ENCODE results near the gene TBL1XR1.

TBL1XR1 gene

DNA sequence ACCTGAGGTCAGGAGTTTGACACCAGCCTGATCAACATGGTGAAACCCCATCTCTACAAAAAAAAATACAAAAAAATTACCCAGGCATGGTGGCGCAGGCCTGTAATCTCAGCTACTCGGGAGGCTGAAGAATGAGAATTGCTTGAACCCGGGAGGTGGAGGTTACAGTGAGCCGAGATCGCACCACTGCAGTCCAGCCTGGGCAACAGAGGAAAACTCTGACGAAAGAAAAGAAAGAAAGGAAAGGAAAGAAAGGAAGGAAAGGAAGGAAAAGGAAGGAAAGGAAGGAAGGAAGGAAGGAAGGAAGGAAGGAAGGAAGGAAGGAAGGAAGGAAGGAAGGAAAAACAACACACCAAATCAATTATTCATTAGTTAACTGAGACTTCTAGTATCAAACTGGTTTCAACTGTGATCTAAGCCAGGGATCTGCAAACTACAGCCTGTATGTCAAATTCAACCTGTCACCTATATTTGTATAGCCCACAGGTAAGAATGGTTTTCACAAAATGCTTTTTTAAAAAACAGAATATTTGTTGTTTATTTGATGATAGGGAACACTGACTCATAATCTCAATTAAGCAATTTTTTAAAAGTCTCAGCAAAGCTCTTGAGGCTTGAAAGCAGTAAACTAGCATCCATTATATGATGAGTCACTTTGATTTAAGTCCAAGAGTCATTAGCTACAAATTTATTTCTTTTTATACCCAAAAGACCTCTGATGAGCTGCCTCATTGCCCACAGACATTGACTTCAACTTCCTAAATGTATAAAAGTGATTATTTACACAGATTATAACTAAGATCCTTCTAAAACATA lies 127.6 kb downstream of the TBL1XR1 start:
- TF ChIP-seq, protein P1, sequence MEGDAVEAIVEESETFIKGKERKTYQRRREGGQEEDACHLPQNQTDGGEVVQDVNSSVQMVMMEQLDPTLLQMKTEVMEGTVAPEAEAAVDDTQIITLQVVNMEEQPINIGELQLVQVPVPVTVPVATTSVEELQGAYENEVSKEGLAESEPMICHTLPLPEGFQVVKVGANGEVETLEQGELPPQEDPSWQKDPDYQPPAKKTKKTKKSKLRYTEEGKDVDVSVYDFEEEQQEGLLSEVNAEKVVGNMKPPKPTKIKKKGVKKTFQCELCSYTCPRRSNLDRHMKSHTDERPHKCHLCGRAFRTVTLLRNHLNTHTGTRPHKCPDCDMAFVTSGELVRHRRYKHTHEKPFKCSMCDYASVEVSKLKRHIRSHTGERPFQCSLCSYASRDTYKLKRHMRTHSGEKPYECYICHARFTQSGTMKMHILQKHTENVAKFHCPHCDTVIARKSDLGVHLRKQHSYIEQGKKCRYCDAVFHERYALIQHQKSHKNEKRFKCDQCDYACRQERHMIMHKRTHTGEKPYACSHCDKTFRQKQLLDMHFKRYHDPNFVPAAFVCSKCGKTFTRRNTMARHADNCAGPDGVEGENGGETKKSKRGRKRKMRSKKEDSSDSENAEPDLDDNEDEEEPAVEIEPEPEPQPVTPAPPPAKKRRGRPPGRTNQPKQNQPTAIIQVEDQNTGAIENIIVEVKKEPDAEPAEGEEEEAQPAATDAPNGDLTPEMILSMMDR (IDR thresholded peaks at IDR 0.05; ENCODE audit: low read depth, low read length, missing control alignments), result no peak
- DNase-seq, result no peak
- H3K36me3 ChIP-seq (replicated peaks), result no peaks in the 10 kb centered on the region
- no peak overlapping the region for H3K27ac ChIP-seq
- in situ Hi-C loops (cut with HindIII; ENCODE audit: low pct_ligation_motif_present, low sequenced_read_pairs), result no loop called here
- no peaks in the 10 kb centered on the region for H3K27me3 ChIP-seq (replicated peaks)
- H3K4me3 ChIP-seq (ENCODE audit: low read depth, low read length), result no peak overlapping the region

DNA sequence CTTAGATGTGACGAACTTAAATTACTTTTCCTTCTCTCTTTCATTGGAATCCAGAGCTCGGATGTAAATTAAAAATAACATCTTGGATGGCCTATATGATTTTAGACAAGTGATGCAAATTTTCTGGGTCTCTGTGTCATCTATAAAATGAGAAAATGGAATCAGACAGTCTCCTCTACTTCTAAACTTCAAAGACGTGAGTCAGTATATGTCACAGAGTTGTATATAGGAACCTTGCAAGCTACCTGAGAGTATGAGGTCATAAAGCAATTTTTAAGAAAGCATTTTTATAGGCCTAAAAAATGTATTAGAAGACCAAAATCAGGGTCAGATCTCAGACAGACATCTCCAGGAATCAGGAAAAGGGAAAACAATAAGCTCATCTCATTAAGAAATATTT lies 128.3 kb downstream of the TBL1XR1 start:
- DNase-seq, result no peak
- no peak overlapping the region for H3K27ac ChIP-seq
- no peaks in the 10 kb centered on the region for H3K36me3 ChIP-seq (replicated peaks)
- in situ Hi-C loops (cut with HindIII; ENCODE audit: low pct_ligation_motif_present, low sequenced_read_pairs), result no loop called here
- H3K4me3 ChIP-seq (ENCODE audit: low read depth, low read length), result no peak overlapping the region
- no peaks in the 10 kb centered on the region for H3K27me3 ChIP-seq (replicated peaks)
- TF ChIP-seq, protein P1 (IDR thresholded peaks at IDR 0.05; ENCODE audit: low read depth, low read length, missing control alignments), result no peak

DNA sequence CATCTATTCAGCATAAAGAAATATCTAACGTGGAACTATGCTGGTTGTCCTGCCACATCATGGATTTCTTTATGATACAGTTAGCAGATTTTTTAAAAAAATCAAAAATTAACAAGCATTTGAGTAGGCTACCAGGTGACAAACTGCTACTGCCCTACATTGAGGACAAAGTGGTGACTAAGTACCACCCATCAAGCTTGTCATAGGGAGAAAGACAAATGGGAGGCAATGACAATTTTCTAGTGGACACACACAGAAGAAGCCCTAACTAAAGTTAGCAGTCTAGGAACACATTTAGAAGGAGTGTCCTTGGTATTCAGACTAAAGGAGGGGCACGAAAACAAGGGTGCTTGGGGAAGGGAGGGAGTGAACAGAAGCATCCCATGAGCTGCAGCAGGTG lies 131.2 kb downstream of the TBL1XR1 start:
- TF ChIP-seq, protein P1 (IDR thresholded peaks at IDR 0.05; ENCODE audit: low read depth, low read length, missing control alignments), result no peak
- in situ Hi-C loops (cut with HindIII; ENCODE audit: low pct_ligation_motif_present, low sequenced_read_pairs), result no loop called here

DNA sequence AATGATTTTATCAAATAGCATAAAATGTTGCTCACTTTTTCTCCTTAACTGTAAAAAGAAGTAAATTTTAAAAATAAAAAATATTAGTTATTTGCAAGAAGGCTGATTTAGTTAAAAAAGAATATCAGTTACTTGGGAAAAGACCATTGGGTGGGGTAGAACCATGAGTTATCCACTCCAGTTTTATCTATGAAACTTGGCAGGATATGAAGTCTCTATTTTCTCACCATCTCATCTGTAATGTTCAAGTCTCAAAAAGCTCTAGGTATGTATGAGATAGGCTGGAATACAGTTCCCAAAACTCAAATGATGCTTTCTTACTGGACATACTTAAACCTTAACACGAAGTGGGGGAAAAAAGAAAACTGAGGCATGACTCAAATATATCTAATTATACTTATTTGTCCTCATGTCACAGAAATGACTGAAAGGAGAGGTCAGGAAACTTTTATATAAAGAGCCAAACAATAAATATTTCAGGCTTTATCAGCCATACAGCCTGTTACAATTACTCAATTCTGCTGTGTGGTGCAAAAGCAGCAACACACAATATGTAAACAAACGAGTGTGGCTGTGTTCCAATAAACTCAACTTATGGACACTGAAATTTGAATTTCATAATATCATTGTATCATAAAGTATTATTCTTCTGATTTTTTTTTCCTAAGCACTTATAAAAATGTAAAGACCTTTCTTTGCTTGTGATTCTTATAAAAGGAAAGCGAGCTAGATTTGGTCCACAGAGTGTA lies 131.8 kb downstream of the TBL1XR1 start:
- Histone ChIP-seq H3K27ac (no peak overlapping the region), H3K27me3 (replicated peaks) (no peaks in the 10 kb centered on the region), H3K4me3 (ENCODE audit: low read depth, low read length) (no peak overlapping the region), H3K36me3 (replicated peaks) (no peaks in the 10 kb centered on the region)
- no peak for DNase-seq
- in situ Hi-C loops (cut with HindIII; ENCODE audit: low pct_ligation_motif_present, low sequenced_read_pairs), result no loop called here
- TF ChIP-seq, protein P1 (IDR thresholded peaks at IDR 0.05; ENCODE audit: low read depth, low read length, missing control alignments), result no peak

More for the DNA sequence above, 131.2 kb downstream of the TBL1XR1 start:
- Histone ChIP-seq H3K4me3 (ENCODE audit: low read depth, low read length) (no peak overlapping the region), H3K36me3 (replicated peaks) (no peaks in the 10 kb centered on the region), H3K27ac (no peak overlapping the region), H3K27me3 (replicated peaks) (no peaks in the 10 kb centered on the region)
- DNase-seq, result no peak

DNA sequence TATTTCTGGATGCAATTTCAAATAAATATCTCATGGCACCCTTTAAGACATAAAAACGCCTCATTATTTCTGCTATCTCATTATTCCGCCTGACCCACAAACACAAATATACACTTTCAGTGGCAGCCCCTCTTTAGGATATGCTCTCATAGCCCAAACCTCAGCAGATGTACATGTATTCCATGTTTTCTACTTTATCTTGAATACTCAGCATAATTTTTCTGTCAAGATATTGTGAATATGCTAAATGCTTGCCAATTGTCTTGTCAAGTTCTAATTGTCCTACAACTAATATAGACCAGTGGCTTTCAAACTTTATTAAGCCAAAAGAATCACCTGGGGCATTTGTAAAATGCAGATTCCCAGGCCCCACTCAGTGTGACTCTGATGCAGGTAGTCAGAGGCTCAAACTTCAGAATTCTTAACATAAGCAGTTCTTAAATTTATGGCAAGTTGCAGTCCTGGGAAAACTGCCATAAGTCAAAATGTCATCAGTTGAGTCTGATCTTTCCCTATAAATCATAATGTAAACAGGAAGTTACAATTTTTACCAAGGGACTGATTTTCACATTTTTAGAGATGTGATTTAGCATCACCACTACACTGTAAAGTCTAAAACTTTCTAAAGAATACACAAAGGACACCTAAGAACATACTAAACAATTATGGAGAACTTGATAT lies 135.1 kb downstream of the TBL1XR1 start:
- no peaks in the 10 kb centered on the region for H3K36me3 ChIP-seq (replicated peaks)
- no peak overlapping the region for H3K27ac ChIP-seq
- in situ Hi-C loops (cut with HindIII; ENCODE audit: low pct_ligation_motif_present, low sequenced_read_pairs), result no loop called here
- H3K4me3 ChIP-seq (ENCODE audit: low read depth, low read length), result no peak overlapping the region
- H3K27me3 ChIP-seq (replicated peaks), result no peaks in the 10 kb centered on the region
- TF ChIP-seq, protein P1 (IDR thresholded peaks at IDR 0.05; ENCODE audit: low read depth, low read length, missing control alignments), result no peak
- no peak for DNase-seq

Data from brain microvascular endothelial cell (primary cell).